Hippocampal formation (tissue), 2 donors: Measurements from ENCODE around the gene FBXL4.

Experiments used
- DNase-seq, 2 donors: peaks; one replicate each; lab custom pipeline; 2025; lab: John Stamatoyannopoulos, UW

The FBXL4 gene

GRCh38 chr6:98947411-98948292 lies at the start of gene FBXL4:
Gene FBXL4 (minus strand): TSS chr6:98947946. CDS start chr6:98926988, 20,958 bp downstream.
- peak; percentile 80 to 82 for DNase-seq

GRCh38 chr6:98995116-98995515 lies 47.4 kb upstream of the FBXL4 start:
- DNase-seq: no peak

GRCh38 chr6:98992535-98992934 lies 44.8 kb upstream of the FBXL4 start:
- no peak for DNase-seq

GRCh38 chr6:98986071-98986615 lies 38.4 kb upstream of the FBXL4 start:
- no peak for DNase-seq

- no peak for DNase-seq
Observed at GRCh38 chr6:98985391-98985790, 37.6 kb upstream of the FBXL4 start.

GRCh38 chr6:98984121-98984520 lies 36.4 kb upstream of the FBXL4 start:
- no peak for DNase-seq

- no peak for DNase-seq
Observed at GRCh38 chr6:98981473-98981872, 33.7 kb upstream of the FBXL4 start.

- no peak for DNase-seq
Observed at GRCh38 chr6:98980819-98981218, 33.1 kb upstream of the FBXL4 start.

GRCh38 chr6:98977671-98978292 lies 30.0 kb upstream of the FBXL4 start:
- DNase-seq: peak in 1 of 2 donors; percentile 11

GRCh38 chr6:98976674-98977385 lies 29.1 kb upstream of the FBXL4 start:
- DNase-seq: no peak

GRCh38 chr6:98975421-98975820 lies 27.7 kb upstream of the FBXL4 start:
- DNase-seq: no peak

GRCh38 chr6:98974309-98974708 lies 26.6 kb upstream of the FBXL4 start:
- no peak for DNase-seq

GRCh38 chr6:98973571-98973970 lies 25.8 kb upstream of the FBXL4 start:
- no peak for DNase-seq

GRCh38 chr6:98971303-98971702 lies 23.6 kb upstream of the FBXL4 start:
- DNase-seq: no peak

GRCh38 chr6:98970469-98970868 lies 22.7 kb upstream of the FBXL4 start:
- no peak for DNase-seq

GRCh38 chr6:98967616-98968015 lies 19.9 kb upstream of the FBXL4 start:
- DNase-seq: no peak

GRCh38 chr6:98959631-98960030 lies 11.9 kb upstream of the FBXL4 start:
- no peak for DNase-seq

GRCh38 chr6:98958776-98959175 lies 11.0 kb upstream of the FBXL4 start:
- DNase-seq: no peak

- no peak for DNase-seq
Observed at GRCh38 chr6:98957450-98957849, 9.7 kb upstream of the FBXL4 start.

GRCh38 chr6:98949589-98949988 lies 1.8 kb upstream of the FBXL4 start:
- DNase-seq: no peak

- DNase-seq: no peak
Observed at GRCh38 chr6:98946879-98947410, 801 bp downstream of the FBXL4 start.

GRCh38 chr6:98946266-98946878 lies 1.4 kb downstream of the FBXL4 start:
- no peak for DNase-seq
